PC-9 (cell line): ENCODE results near the gene DPEP3. TPM values are rescaled to one million over a fixed set of nuclear protein-coding genes. Genes with fewer than 3 reads are reported as not detected.

Experiments used
- BruUV-seq: library from RNA; stranded (reverse); fragments of 400-500 nt; replicated peaks from 2 replicates; lab custom pipeline; 2021; lab: Mats Ljungman, UMichigan
- CTCF ChIA-PET: fragments of 300-600 bp; sonication (Branson Sonifier 250); formaldehyde crosslinking; loops from one replicate; lab custom pipeline; 2022; ENCODE audit warnings: antibody characterized with exemption; lab: Charles Lee
- POLR2A ChIA-PET: fragments of 300-600 bp; sonication (Branson Sonifier 250); formaldehyde crosslinking; loops from one replicate; lab custom pipeline; 2022; ENCODE audit warnings: antibody characterized with exemption; ENCODE audit not compliant: unreplicated experiment; lab: Charles Lee
- DNase-seq, 2 experiments: peaks; one replicate each; pipeline versions ENCODE4 v3.0.0 to v3.0.0-alpha.2; 2015 to 2022; ENCODE audit warnings: mixed read lengths in 1 of 2
- H2AFZ ChIP-seq: fragments of 200-600 bp; sonication (generic); 2 replicates; pipeline ENCODE4 v1.8.1; 2017; ENCODE audit warnings: antibody characterized with exemption
- H3F3A ChIP-seq: fragments of 200-600 bp; sonication (generic); 2 replicates; pipeline ENCODE4 v1.8.1; 2017; ENCODE audit warnings: antibody characterized with exemption, mild to moderate bottlenecking, low read depth; ENCODE audit not compliant: insufficient read depth
- H3K27ac ChIP-seq: fragments of 200-600 bp; sonication (generic); 2 replicates; pipeline ENCODE4 v1.6.1; 2016; ENCODE audit warnings: mixed run types
- H3K27me3 ChIP-seq: fragments of 200-600 bp; sonication (generic); 2 replicates; pipeline ENCODE4 v1.6.1; 2016; ENCODE audit warnings: low read depth, mixed run types; ENCODE audit not compliant: insufficient read depth
- H3K36me3 ChIP-seq: fragments of 200-600 bp; sonication (generic); 2 replicates; pipeline ENCODE4 v1.6.1; 2016; ENCODE audit warnings: low read depth, mixed run types
- H3K4me1 ChIP-seq: fragments of 200-600 bp; sonication (generic); replicated peaks from 2 replicates; pipeline ENCODE4 v1.6.1; 2016; ENCODE audit warnings: mixed run types; ENCODE audit not compliant: insufficient read depth
- H3K4me2 ChIP-seq: fragments of 200-600 bp; sonication (generic); 2 replicates; pipeline ENCODE4 v1.6.1; 2017; ENCODE audit warnings: mixed run types
- H3K4me3 ChIP-seq: fragments of 200-600 bp; sonication (generic); 2 replicates; pipeline ENCODE4 v1.6.1; 2016; ENCODE audit warnings: mixed run types
- H3K79me2 ChIP-seq: fragments of 200-600 bp; sonication (generic); 2 replicates; pipeline ENCODE4 v1.6.1; 2017; ENCODE audit warnings: low read depth, mixed run types
- H3K9me2 ChIP-seq: fragments of 200-600 bp; sonication (generic); 2 replicates; pipeline ENCODE4 v1.8.1; 2017; ENCODE audit warnings: mild to moderate bottlenecking; ENCODE audit not compliant: insufficient read depth
- H3K9me3 ChIP-seq: fragments of 200-600 bp; sonication (generic); 2 replicates; pipeline ENCODE4 v1.8.1; 2016; ENCODE audit warnings: low read depth; ENCODE audit not compliant: insufficient read depth
- H4K20me1 ChIP-seq: fragments of 200-600 bp; sonication (generic); 2 replicates; pipeline ENCODE4 v1.8.1; 2017; ENCODE audit not compliant: insufficient read depth
- CTCF ChIP-seq: fragments of 200-600 bp; sonication (generic); conservative IDR thresholded peaks from 2 replicates; pipeline ENCODE4 v1.6.1; 2017; ENCODE audit warnings: mixed run types, antibody characterized with exemption, mild to moderate bottlenecking, moderate library complexity
- EZH2 ChIP-seq: fragments of 200-600 bp; sonication (generic); IDR thresholded peaks from 2 replicates; pipeline ENCODE4 v1.8.0; 2017; ENCODE audit warnings: antibody characterized with exemption, low read depth
- intact Hi-C: fragments of 100-400 bp; cut with micrococcal nuclease; formaldehyde crosslinking; loops from one replicate; pipeline ENCODE4 v1.10.0; 2022; ENCODE audit not compliant: unreplicated experiment
- total RNA-seq: library from RNA; stranded (reverse); gene quantifications from 2 replicates; pipeline ENCODE4 v1.2.3, GENCODE V29; 2021

The DPEP3 gene
- total RNA-seq, 1 experiment from 2014 or later, result not detected

GRCh38 chr16:68009157-68009735, 28.9 kb upstream of the DPEP3 start:
- Histone ChIP-seq H3K36me3 (no peaks in the 10 kb centered on the region), H3K4me3 (no peak overlapping the region), H2AFZ (no peak overlapping the region), H3F3A (peaks cover 20% of the 10 kb centered on the region), H4K20me1 (no peaks in the 10 kb centered on the region), H3K27ac (no peak overlapping the region), H3K4me1 (peaks cover 20% of the 10 kb centered on the region), H3K9me2 (no peaks in the 10 kb centered on the region), H3K9me3 (no peaks in the 10 kb centered on the region), H3K79me2 (no peaks in the 10 kb centered on the region), H3K27me3 (no peaks in the 10 kb centered on the region), H3K4me2 (no peak overlapping the region)
- POLR2A ChIA-PET, result no interaction called here
- DNase-seq, result no peak
- TF ChIP-seq CTCF (no peak), EZH2 (no peak)
- BruUV-seq, result no TSS peak
- intact Hi-C loops, result no loop called here
- CTCF ChIA-PET, result no interaction called here

DNA sequence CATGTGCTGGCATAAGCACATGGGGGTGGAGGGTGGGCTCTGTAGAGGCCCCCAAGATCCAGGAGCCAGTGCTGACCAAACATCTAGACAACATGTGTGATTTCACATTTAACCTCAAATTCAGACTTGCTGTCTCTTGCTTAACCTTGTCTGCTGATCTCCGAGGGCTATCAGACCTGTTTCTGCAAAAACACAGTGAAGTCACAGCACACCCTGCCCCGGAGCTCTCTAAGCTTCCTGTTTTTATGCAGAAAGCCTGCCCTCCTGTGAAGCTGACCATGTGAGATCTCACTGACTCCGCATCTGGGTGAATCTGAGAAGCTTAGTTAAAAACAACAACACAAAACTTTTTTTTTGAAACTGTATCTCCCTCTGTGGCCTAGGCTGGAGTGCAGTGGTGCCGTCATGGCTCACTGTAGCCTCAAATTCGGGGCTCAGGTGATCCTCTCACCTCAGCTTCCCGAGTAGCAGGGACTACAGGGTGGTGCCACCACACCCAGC, 25.5 kb upstream of the DPEP3 start:
- H3K4me2 ChIP-seq, result peak overlapping the region; percentile 63
- peak overlapping the region; percentile 71 for H3K27ac ChIP-seq
- peak overlapping the region; percentile 69 for H2AFZ ChIP-seq
- no peaks in the 10 kb centered on the region for H3K79me2 ChIP-seq
- no peak overlapping the region for H3K4me3 ChIP-seq
- no peaks in the 10 kb centered on the region for H3K27me3 ChIP-seq
- peaks cover 20% of the 10 kb centered on the region for H3F3A ChIP-seq
- no peaks in the 10 kb centered on the region for H3K9me3 ChIP-seq
- TF ChIP-seq EZH2 (no peak), CTCF (no peak)
- POLR2A ChIA-PET, result interaction anchor here (0.5 kb wide), 1 partner anchor 37 kb away, joined by 34 read pairs; no protein-coding TSS in a partner anchor
- intact Hi-C loops, result no loop called here
- H3K4me1 ChIP-seq, result peaks cover 20% of the 10 kb centered on the region
- peak; percentile 56 to 87 for DNase-seq
- H3K9me2 ChIP-seq, result no peaks in the 10 kb centered on the region
- CTCF ChIA-PET, result interaction anchor here (0.6 kb wide), 1 partner anchor 35 kb away, joined by 4 read pairs; no protein-coding TSS in a partner anchor
- TSS peak; percentile 47 for BruUV-seq
- H4K20me1 ChIP-seq, result no peaks in the 10 kb centered on the region
- H3K36me3 ChIP-seq, result no peaks in the 10 kb centered on the region

DNA sequence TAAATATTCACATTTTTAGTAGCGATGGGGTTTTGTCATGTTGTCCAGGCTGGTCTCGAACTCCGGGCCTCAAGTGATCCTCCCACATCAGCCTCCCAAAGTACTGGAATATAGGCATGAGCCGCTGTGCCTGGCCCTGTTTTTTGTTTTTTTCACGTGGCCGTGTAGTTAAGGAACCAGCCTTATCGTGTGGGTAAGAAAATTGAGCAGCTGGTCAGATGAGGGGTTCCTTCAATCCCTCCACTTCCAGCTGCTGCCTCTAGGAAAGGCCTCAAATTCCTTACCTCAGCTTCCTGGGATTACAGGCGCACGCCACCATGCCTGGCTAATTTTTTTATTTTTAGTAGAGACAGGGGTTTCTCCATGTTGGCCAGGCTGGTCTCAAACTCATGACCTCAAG, 24.9 kb upstream of the DPEP3 start:
- H2AFZ ChIP-seq, result peak overlapping the region; percentile 69
- no peak overlapping the region for H3K4me3 ChIP-seq
- no peaks in the 10 kb centered on the region for H3K36me3 ChIP-seq
- no peaks in the 10 kb centered on the region for H3K79me2 ChIP-seq
- H3F3A ChIP-seq, result peaks cover 20% of the 10 kb centered on the region
- H3K4me2 ChIP-seq, result peak overlapping the region; percentile 63
- peaks cover 20% of the 10 kb centered on the region for H3K4me1 ChIP-seq
- H3K9me2 ChIP-seq, result no peaks in the 10 kb centered on the region
- ChIA-PET CTCF (no interaction called here), POLR2A (interaction anchor here (0.5 kb wide), 1 partner anchor 36 kb away, joined by 34 read pairs; no protein-coding TSS in a partner anchor)
- peak overlapping the region; percentile 71 for H3K27ac ChIP-seq
- no peaks in the 10 kb centered on the region for H3K27me3 ChIP-seq
- BruUV-seq, result no TSS peak
- H4K20me1 ChIP-seq, result no peaks in the 10 kb centered on the region
- DNase-seq, result no peak
- intact Hi-C loops, result no loop called here
- TF ChIP-seq EZH2, result no peak
- no peak for TF ChIP-seq CTCF
- no peaks in the 10 kb centered on the region for H3K9me3 ChIP-seq
